Activated naive CD4-positive, alpha-beta T cell treated with anti-CD3 and anti-CD28 coated beads for 36 hours (primary cell): ENCODE results near the gene VWA8. TPM values are rescaled to one million over a fixed set of nuclear protein-coding genes. Genes with fewer than 3 reads are reported as not detected.
A peak's percentile ranks its signal among the peaks of the same experiment; 100 is the strongest.

Experiments used
- CTCF ChIA-PET: fragments of 350-600 bp; sonication (Branson Sonifier 250); formaldehyde crosslinking; loops from one replicate; lab custom pipeline; 2021; ENCODE audit warnings: antibody characterized with exemption; lab: Charles Lee
- DNase-seq: peaks from one replicate; pipeline ENCODE4 v3.0.0-alpha.2; 2020
- H3K27ac Mint-ChIP-seq: one replicate; pipeline ENCODE4 v1.8.0; 2021; ENCODE audit warnings: mild to moderate bottlenecking, mixed read lengths
- H3K27me3 Mint-ChIP-seq: one replicate; pipeline ENCODE4 v1.8.0; 2021; ENCODE audit warnings: low read depth, mixed read lengths
- H3K36me3 Mint-ChIP-seq: one replicate; pipeline ENCODE4 v1.8.0; 2021; ENCODE audit warnings: low read depth, mixed read lengths
- H3K4me1 Mint-ChIP-seq: one replicate; pipeline ENCODE4 v1.8.0; 2021; ENCODE audit warnings: low read depth, mixed read lengths
- H3K4me3 Mint-ChIP-seq: one replicate; pipeline ENCODE4 v1.8.0; 2021; ENCODE audit warnings: mild to moderate bottlenecking, moderate library complexity, mixed read lengths
- H3K9me3 Mint-ChIP-seq: one replicate; pipeline ENCODE4 v1.8.0; 2021; ENCODE audit warnings: mixed read lengths
- intact Hi-C: fragments of 100-400 bp; cut with micrococcal nuclease; formaldehyde crosslinking; loops from one replicate; pipeline ENCODE4 v1.15.1; 2023
- total RNA-seq, 2 experiments: library from RNA; stranded (reverse); gene quantifications; one replicate each; pipeline ENCODE4 v1.2.3, GENCODE V29; 2021

VWA8 gene
- total RNA-seq, result 10 to 100 TPM; 21.2 to 21.5 TPM

GRCh38 chr13:41960637-41961465 is at the start of gene VWA8:
Gene VWA8 (minus strand): TSS chr13:41961109. CDS start chr13:41961015, 94 bp downstream.
- CTCF ChIA-PET, result interaction anchor here (0.8 to 1.6 kb wide), 6 partner anchors 11 to 88 kb away, joined by 3 to 6 read pairs (median 3); partner anchors contain the start of gene DGKH
- Mint-ChIP-seq H3K36me3 (peaks cover 2% of the 10 kb centered on the region), H3K4me1 (peaks cover 53% of the 10 kb centered on the region), H3K27ac (peak within 1 kb of the TSS; percentile 92), H3K9me3 (no peaks in the 10 kb centered on the region), H3K4me3 (peak within 1 kb of the TSS; percentile 95), H3K27me3 (no peaks in the 10 kb centered on the region)
- DNase-seq, result peak; percentile 84
- intact Hi-C loops, result loop anchor here (2.0 to 5.0 kb wide), 5 partner anchors 80 to 899 kb away; partner anchors contain the start of genes AKAP11, NAA16, RGCC and WBP4

DNA sequence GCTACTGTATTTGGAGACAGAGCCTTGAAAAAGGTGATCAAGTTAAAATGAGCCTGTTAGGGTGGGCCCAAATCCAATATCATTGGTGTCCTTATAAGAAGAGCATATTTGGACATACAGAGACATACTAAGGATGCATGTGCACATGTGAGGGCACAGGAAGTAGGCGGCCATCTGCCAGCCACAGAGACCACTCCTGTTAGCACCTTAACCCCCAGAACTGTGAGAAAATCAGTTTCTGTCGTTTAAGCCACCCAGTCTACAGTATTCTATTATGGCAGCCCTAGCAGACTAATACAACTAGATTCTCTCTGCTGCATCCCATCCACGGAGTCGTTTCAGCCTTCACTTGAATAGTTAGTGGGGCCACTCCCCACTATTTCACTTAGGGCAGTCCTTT is 48.1 kb upstream of the VWA8 start:
- Mint-ChIP-seq H3K36me3 (no peaks in the 10 kb centered on the region), H3K27ac (no peak overlapping the region), H3K4me3 (no peak overlapping the region), H3K27me3 (peaks cover 2% of the 10 kb centered on the region), H3K9me3 (no peaks in the 10 kb centered on the region), H3K4me1 (peaks cover 9% of the 10 kb centered on the region)
- DNase-seq, result no peak
- intact Hi-C loops, result no loop called here
- CTCF ChIA-PET, result no interaction called here

- no peaks in the 10 kb centered on the region for H3K36me3 Mint-ChIP-seq
- H3K27ac Mint-ChIP-seq, result no peak overlapping the region
- H3K27me3 Mint-ChIP-seq, result peaks cover 2% of the 10 kb centered on the region
- CTCF ChIA-PET, result no interaction called here
- intact Hi-C loops, result no loop called here
- no peak overlapping the region for H3K4me3 Mint-ChIP-seq
- no peak for DNase-seq
- H3K4me1 Mint-ChIP-seq, result peaks cover 9% of the 10 kb centered on the region
- no peaks in the 10 kb centered on the region for H3K9me3 Mint-ChIP-seq
Observed at GRCh38 chr13:42007844-42008243, 46.9 kb upstream of the VWA8 start.

- intact Hi-C loops, result no loop called here
- Mint-ChIP-seq H3K36me3 (no peaks in the 10 kb centered on the region), H3K4me3 (no peak overlapping the region)
Observed at GRCh38 chr13:42002066-42002465, 41.2 kb upstream of the VWA8 start.

GRCh38 chr13:42001580-42001979 is 40.7 kb upstream of the VWA8 start:
- Mint-ChIP-seq H3K27me3 (peaks cover 11% of the 10 kb centered on the region), H3K4me1 (no peaks in the 10 kb centered on the region), H3K27ac (no peak overlapping the region), H3K4me3 (no peak overlapping the region), H3K36me3 (no peaks in the 10 kb centered on the region), H3K9me3 (no peaks in the 10 kb centered on the region)
- CTCF ChIA-PET, result interaction anchor here (0.6 kb wide), 1 partner anchor 867 kb away, joined by 6 read pairs; no protein-coding TSS in a partner anchor
- no peak for DNase-seq
- intact Hi-C loops, result no loop called here

More at GRCh38 chr13:42002066-42002465, 41.2 kb upstream of the VWA8 start:
- Mint-ChIP-seq H3K27me3 (peaks cover 11% of the 10 kb centered on the region), H3K27ac (no peak overlapping the region), H3K9me3 (no peaks in the 10 kb centered on the region), H3K4me1 (no peaks in the 10 kb centered on the region)
- CTCF ChIA-PET, result no interaction called here
- DNase-seq, result no peak

DNA sequence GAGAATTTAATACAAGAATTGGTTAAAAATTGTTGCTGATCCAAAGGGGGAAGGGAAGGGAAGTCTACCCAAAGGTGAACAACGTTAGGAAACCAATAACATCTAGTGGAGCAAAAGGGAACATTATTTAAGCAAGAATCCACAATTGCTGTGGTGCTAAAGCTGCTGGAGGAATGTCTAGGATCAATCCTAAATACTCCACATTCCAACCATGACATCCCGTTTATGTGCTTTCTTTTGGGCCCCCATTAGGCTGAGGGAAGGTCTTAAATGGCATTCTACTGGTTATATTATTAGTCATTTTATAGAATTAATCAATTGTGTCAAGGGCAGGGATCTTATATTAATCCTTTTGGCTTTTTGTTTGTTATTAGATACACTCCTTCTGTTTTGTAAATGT is 39.9 kb upstream of the VWA8 start:
- Mint-ChIP-seq H3K27me3 (peaks cover 11% of the 10 kb centered on the region), H3K36me3 (no peaks in the 10 kb centered on the region), H3K4me3 (no peak overlapping the region), H3K4me1 (no peaks in the 10 kb centered on the region), H3K9me3 (no peaks in the 10 kb centered on the region), H3K27ac (no peak overlapping the region)
- CTCF ChIA-PET, result no interaction called here
- DNase-seq, result no peak
- intact Hi-C loops, result no loop called here

DNA sequence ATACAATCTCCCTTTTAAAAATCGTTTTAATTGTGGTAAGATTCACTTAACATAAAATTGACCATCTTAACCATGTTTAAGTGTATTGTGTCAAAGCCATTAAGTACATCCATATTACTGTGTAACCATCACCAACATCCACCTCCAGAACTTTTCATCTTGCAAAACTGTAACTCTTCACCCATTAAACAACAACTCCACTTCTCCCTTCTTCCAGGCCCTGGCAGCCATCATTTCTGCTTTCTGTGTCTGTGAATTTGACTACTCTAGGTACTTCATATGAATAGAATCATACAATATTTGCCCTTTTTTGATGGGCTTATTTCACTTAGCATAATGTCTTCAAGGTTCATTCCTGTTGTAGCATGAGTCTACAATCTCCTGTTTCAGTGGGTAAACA is 36.5 kb upstream of the VWA8 start:
- H3K9me3 Mint-ChIP-seq, result no peaks in the 10 kb centered on the region
- no peaks in the 10 kb centered on the region for H3K36me3 Mint-ChIP-seq
- no peaks in the 10 kb centered on the region for H3K4me1 Mint-ChIP-seq
- H3K4me3 Mint-ChIP-seq, result no peak overlapping the region
- CTCF ChIA-PET, result no interaction called here
- intact Hi-C loops, result no loop called here
- DNase-seq, result no peak
- peaks cover 8% of the 10 kb centered on the region for H3K27me3 Mint-ChIP-seq
- H3K27ac Mint-ChIP-seq, result no peak overlapping the region

- Mint-ChIP-seq H3K27me3 (peaks cover 8% of the 10 kb centered on the region), H3K36me3 (no peaks in the 10 kb centered on the region), H3K4me3 (no peak overlapping the region), H3K9me3 (no peaks in the 10 kb centered on the region), H3K27ac (no peak overlapping the region), H3K4me1 (no peaks in the 10 kb centered on the region)
- CTCF ChIA-PET, result no interaction called here
- no peak for DNase-seq
- intact Hi-C loops, result no loop called here
Observed at GRCh38 chr13:41995946-41996345, 35.0 kb upstream of the VWA8 start.

DNA sequence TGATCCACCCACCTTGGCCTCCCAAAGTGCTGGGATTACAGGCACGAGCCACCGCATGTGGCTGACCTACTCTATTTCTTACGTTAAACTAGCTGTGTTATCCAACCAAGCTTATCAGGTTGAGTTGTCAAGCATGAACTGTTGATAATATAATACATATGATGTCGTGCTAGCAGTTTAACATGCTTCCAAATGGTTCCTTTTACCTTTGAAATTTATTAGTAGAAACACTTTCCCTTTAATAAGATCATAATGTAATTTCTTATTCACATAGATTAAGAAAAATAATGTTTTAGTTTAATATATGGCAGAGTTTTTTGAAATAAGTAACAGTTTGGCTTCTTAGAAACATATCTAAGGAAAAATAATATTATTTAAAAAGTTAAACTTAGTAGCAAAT is 34.4 kb upstream of the VWA8 start:
- Mint-ChIP-seq H3K4me3 (no peak overlapping the region), H3K9me3 (no peaks in the 10 kb centered on the region)

GRCh38 chr13:41994696-41995095 is 33.8 kb upstream of the VWA8 start:
- CTCF ChIA-PET, result no interaction called here
- no peak overlapping the region for H3K4me3 Mint-ChIP-seq
- H3K4me1 Mint-ChIP-seq, result no peaks in the 10 kb centered on the region
- no peak for DNase-seq
- peaks cover 6% of the 10 kb centered on the region for H3K27me3 Mint-ChIP-seq
- intact Hi-C loops, result no loop called here
- no peaks in the 10 kb centered on the region for H3K9me3 Mint-ChIP-seq
- no peak overlapping the region for H3K27ac Mint-ChIP-seq
- H3K36me3 Mint-ChIP-seq, result no peaks in the 10 kb centered on the region

More for the DNA sequence above, 34.4 kb upstream of the VWA8 start:
- CTCF ChIA-PET, result no interaction called here
- Mint-ChIP-seq H3K27ac (no peak overlapping the region), H3K4me1 (no peaks in the 10 kb centered on the region), H3K27me3 (peaks cover 8% of the 10 kb centered on the region), H3K36me3 (no peaks in the 10 kb centered on the region)
- intact Hi-C loops, result no loop called here
- DNase-seq, result no peak

GRCh38 chr13:41991936-41992335 is 31.0 kb upstream of the VWA8 start:
- Mint-ChIP-seq H3K4me3 (no peak overlapping the region), H3K36me3 (no peaks in the 10 kb centered on the region), H3K4me1 (no peaks in the 10 kb centered on the region), H3K9me3 (no peaks in the 10 kb centered on the region), H3K27ac (no peak overlapping the region), H3K27me3 (peaks cover 3% of the 10 kb centered on the region)
- intact Hi-C loops, result no loop called here
- CTCF ChIA-PET, result no interaction called here
- DNase-seq, result no peak

DNA sequence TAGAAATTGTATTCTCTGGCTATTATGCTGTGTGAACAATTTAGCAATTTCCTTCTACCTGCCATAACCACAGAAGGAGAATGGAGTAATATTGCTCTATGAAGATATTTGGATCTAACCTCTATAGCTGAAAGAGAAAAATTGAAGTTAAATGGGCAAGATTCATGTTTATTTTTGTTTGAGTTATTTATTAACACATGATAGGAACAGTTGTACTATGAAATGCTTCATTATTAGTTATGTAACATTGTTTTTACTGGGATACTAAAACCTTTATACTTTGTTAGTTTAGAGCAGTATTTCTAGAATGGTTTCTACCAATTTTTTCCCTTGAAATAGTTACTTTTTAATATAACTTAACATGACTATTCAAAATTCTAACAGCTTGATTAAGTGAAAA is 27.3 kb upstream of the VWA8 start:
- H3K36me3 Mint-ChIP-seq, result no peaks in the 10 kb centered on the region
- no peak overlapping the region for H3K27ac Mint-ChIP-seq
- peaks cover 10% of the 10 kb centered on the region for H3K27me3 Mint-ChIP-seq
- CTCF ChIA-PET, result interaction anchor here (1.1 kb wide), 1 partner anchor 215 kb away, joined by 3 read pairs; no protein-coding TSS in a partner anchor
- no peak for DNase-seq
- no peak overlapping the region for H3K4me3 Mint-ChIP-seq
- no peaks in the 10 kb centered on the region for H3K9me3 Mint-ChIP-seq
- intact Hi-C loops, result no loop called here
- peaks cover under 1% of the 10 kb centered on the region for H3K4me1 Mint-ChIP-seq
